Activated T-cell treated with anti-CD3 and anti-CD28 coated beads, Interleukin-2, amount 50 U/mL, for 48 hours (primary cell): Measurements from ENCODE around the gene CREB3L2.

ENCODE experiments used
- DNase-seq, 2 experiments: peaks; one replicate each; pipeline ENCODE4 v3.0.0-alpha.2; 2020

Gene CREB3L2

GRCh38 chr7:138009350-138009653, 7.4 kb upstream of the CREB3L2 start:
- DNase-seq, result no peak

GRCh38 chr7:138008588-138009349, 6.9 kb upstream of the CREB3L2 start:
- peak; percentile 30 to 45 for DNase-seq

GRCh38 chr7:138008019-138008587, 6.2 kb upstream of the CREB3L2 start:
- DNase-seq, result no peak

GRCh38 chr7:138006106-138006505, 4.2 kb upstream of the CREB3L2 start:
- DNase-seq, result no peak

GRCh38 chr7:138004936-138005335, 3.0 kb upstream of the CREB3L2 start:
- no peak for DNase-seq

GRCh38 chr7:138004046-138004445, 2.2 kb upstream of the CREB3L2 start:
- DNase-seq, result no peak

GRCh38 chr7:138002828-138003189, 923 bp upstream of the CREB3L2 start:
- DNase-seq, result no peak

GRCh38 chr7:138002096-138002827, 376 bp upstream of the CREB3L2 start:
- peak; percentile 98 for DNase-seq

GRCh38 chr7:138000081-138000701, 1.7 kb downstream of the CREB3L2 start:
- DNase-seq, result no peak

GRCh38 chr7:137999496-138000080, 2.3 kb downstream of the CREB3L2 start:
- no peak for DNase-seq

- DNase-seq, result no peak
Measured at GRCh38 chr7:137998250-137998649, 3.6 kb downstream of the CREB3L2 start.

- DNase-seq, result no peak
Measured at GRCh38 chr7:137996871-137997270, 5.0 kb downstream of the CREB3L2 start.

GRCh38 chr7:137996386-137996851, 5.5 kb downstream of the CREB3L2 start:
- DNase-seq, result no peak

- no peak for DNase-seq
Measured at GRCh38 chr7:137994216-137994615, 7.7 kb downstream of the CREB3L2 start.

- DNase-seq, result no peak
Measured at GRCh38 chr7:137993395-137993743, 8.5 kb downstream of the CREB3L2 start.

GRCh38 chr7:137992550-137993394, 9.1 kb downstream of the CREB3L2 start:
- peak in 1 of 2 experiments; percentile 29 for DNase-seq

- DNase-seq, result no peak
Measured at GRCh38 chr7:137992104-137992549, 9.8 kb downstream of the CREB3L2 start.

- no peak for DNase-seq
Measured at GRCh38 chr7:137990251-137990941, 11.5 kb downstream of the CREB3L2 start.

GRCh38 chr7:137989590-137989989, 12.3 kb downstream of the CREB3L2 start:
- DNase-seq, result no peak

- no peak for DNase-seq
Measured at GRCh38 chr7:137989094-137989493, 12.8 kb downstream of the CREB3L2 start.

- no peak for DNase-seq
Measured at GRCh38 chr7:137987968-137988367, 13.9 kb downstream of the CREB3L2 start.

- no peak for DNase-seq
Measured at GRCh38 chr7:137987563-137987962, 14.3 kb downstream of the CREB3L2 start.
